Upper lobe of left lung (tissue), 4 donors: ENCODE measurements around the gene GABRG3.

Source experiments
- POLR2A ChIP-seq, 4 donors: fragments of 450-650 bp; IDR thresholded peaks; one replicate each; pipeline ENCODE4 v1.5.1; 2016 to 2017; ENCODE audit warnings: antibody characterized with exemption in 4 of 4, mild to moderate bottlenecking in 2 of 4
- TF ChIP-seq, protein P1 (sequence below), 6 experiments: fragments of 450-650 bp in 4 of 6; fragments of 200-600 bp in 2 of 6; sonication (generic) in 2 of 6; IDR thresholded peaks; one replicate each; pipeline ENCODE4 v1.5.1; 2016 to 2019; ENCODE audit warnings: antibody characterized with exemption in 6 of 6

DNA sequence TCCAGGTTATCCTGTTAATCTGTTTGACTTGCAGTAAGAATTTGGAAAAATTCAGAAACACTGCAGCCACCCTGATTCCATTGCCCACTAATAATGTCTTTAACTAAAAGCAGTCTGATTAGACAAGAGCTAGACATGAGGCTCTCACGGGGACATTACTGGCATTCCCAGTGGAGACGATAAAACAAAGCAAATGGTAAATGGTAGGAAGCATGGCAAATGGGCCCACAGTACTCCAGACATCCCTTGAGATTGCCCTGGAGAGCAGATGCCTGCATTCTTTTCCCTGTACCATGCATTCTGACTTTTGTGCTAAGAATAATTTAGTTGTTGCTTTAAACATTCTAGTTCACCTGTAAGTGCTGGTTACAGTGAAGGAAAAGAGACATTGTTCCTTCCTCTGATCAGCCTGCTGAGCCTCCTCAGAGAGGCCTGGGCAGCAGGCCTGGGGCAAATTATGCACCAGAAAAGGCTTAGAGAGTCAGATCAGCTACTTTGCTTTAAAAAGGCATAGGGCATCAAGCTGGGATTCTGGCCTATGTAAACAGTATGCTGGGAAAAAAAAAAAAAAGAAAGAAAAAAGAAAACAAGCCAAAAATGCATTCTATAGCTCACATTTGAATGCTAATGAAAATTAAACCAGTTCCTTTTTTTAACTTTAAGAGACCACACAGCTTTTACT, 204.6 kb downstream of the GABRG3 start:
- TF ChIP-seq, protein P1, sequence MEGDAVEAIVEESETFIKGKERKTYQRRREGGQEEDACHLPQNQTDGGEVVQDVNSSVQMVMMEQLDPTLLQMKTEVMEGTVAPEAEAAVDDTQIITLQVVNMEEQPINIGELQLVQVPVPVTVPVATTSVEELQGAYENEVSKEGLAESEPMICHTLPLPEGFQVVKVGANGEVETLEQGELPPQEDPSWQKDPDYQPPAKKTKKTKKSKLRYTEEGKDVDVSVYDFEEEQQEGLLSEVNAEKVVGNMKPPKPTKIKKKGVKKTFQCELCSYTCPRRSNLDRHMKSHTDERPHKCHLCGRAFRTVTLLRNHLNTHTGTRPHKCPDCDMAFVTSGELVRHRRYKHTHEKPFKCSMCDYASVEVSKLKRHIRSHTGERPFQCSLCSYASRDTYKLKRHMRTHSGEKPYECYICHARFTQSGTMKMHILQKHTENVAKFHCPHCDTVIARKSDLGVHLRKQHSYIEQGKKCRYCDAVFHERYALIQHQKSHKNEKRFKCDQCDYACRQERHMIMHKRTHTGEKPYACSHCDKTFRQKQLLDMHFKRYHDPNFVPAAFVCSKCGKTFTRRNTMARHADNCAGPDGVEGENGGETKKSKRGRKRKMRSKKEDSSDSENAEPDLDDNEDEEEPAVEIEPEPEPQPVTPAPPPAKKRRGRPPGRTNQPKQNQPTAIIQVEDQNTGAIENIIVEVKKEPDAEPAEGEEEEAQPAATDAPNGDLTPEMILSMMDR (IDR thresholded peaks at IDR 0.05): no peak
- no peak for TF ChIP-seq POLR2A (IDR thresholded peaks at IDR 0.05)
